ENCODE data around the gene CACNA1G. TPM values are rescaled to one million over a fixed set of nuclear protein-coding genes. Genes with fewer than 3 reads are reported as not detected.

The CACNA1G gene
- total RNA-seq, 6 donors from 2014 or later: under 0.01 to 0.37 (median 0.11) TPM; not detected in 2

- Histone ChIP-seq H3K4me3 (peak within 1 kb of the TSS; percentile 39 to 74 (median 53)), H3K4me1 (peaks cover 25 to 53% (median 46%) of the 10 kb centered on the region in 4 donors), H3K9me3 (no peaks in the 10 kb centered on the region), H3K27ac (peak within 1 kb of the TSS; percentile 50 to 75 (median 67)), H3K36me3 (no peaks in the 10 kb centered on the region), H3K27me3 (peaks cover 0 to 12% (median 8%) of the 10 kb centered on the region in 4 donors)
- TF ChIP-seq POLR2A (IDR thresholded peaks at IDR 0.05) (peak in 1 of 4 donors; percentile 63), POLR2AphosphoS5 (IDR thresholded peaks at IDR 0.05) (no peak), EP300 (IDR thresholded peaks at IDR 0.05) (no peak)
- DNase-seq (peak; percentile 61 to 94), ATAC-seq (ENCODE audit: low FRiP score in 2 of 2) (peak in 1 of 2 donors; percentile 75)
- WGBS, 2 donors: 33 to 38% methylated on average over 17 to 20 of the region's 48 CpGs
Observed at GRCh38 chr17:50634224-50634914, 73.9 kb downstream of the CACNA1G start, which contains the start of gene ABCC3. Gene ABCC3 (plus strand): TSS chr17:50634881. CDS start chr17:50634937, 56 bp downstream.

GRCh38 chr17:50634915-50635731, 74.6 kb downstream of the CACNA1G start:
- WGBS, 2 donors: 21 to 96% methylated on average over 2 to 15 of the region's 52 CpGs
- H3K27me3 ChIP-seq: peaks cover 0 to 12% (median 8%) of the 10 kb centered on the region in 4 donors
- DNase-seq: no peak

GRCh38 chr17:50635732-50635981, 75.1 kb downstream of the CACNA1G start:
- H3K4me3 ChIP-seq: peak overlapping the region; percentile 39 to 74 (median 53)
- 54 to 95% methylated on average over 3 of the region's 3 CpGs for WGBS, 2 donors
- no peaks in the 10 kb centered on the region for H3K9me3 ChIP-seq
- DNase-seq (no peak), ATAC-seq (ENCODE audit: low FRiP score in 2 of 2) (no peak)
- peaks cover 0 to 12% (median 8%) of the 10 kb centered on the region in 4 donors for H3K27me3 ChIP-seq
- no peak for TF ChIP-seq EP300 (IDR thresholded peaks at IDR 0.05)
- no peak for TF ChIP-seq CTCF (IDR thresholded peaks at IDR 0.05)
- TF ChIP-seq POLR2AphosphoS5 (IDR thresholded peaks at IDR 0.05): no peak
- TF ChIP-seq POLR2A (IDR thresholded peaks at IDR 0.05): no peak
- H3K36me3 ChIP-seq: no peaks in the 10 kb centered on the region
- H3K4me1 ChIP-seq: peaks cover 38 to 63% (median 59%) of the 10 kb centered on the region in 4 donors
- no peak overlapping the region for H3K27ac ChIP-seq

More at GRCh38 chr17:50634915-50635731, 74.6 kb downstream of the CACNA1G start:
- Histone ChIP-seq H3K4me1 (peaks cover 32 to 61% (median 54%) of the 10 kb centered on the region in 4 donors), H3K36me3 (no peaks in the 10 kb centered on the region), H3K4me3 (peak overlapping the region; percentile 39 to 74 (median 53)), H3K27ac (peak overlapping the region; percentile 50 to 75 (median 67)), H3K9me3 (no peaks in the 10 kb centered on the region)
- TF ChIP-seq POLR2A (IDR thresholded peaks at IDR 0.05) (no peak), CTCF (IDR thresholded peaks at IDR 0.05) (peak in 2 of 6 experiments; percentile 6 to 18), POLR2AphosphoS5 (IDR thresholded peaks at IDR 0.05) (no peak), EP300 (IDR thresholded peaks at IDR 0.05) (no peak)
- ATAC-seq (ENCODE audit: low FRiP score in 2 of 2): peak in 1 of 2 donors; percentile 13

- no peaks in the 10 kb centered on the region for H3K9me3 ChIP-seq
- DNase-seq (no peak), ATAC-seq (ENCODE audit: low FRiP score in 2 of 2) (no peak)
- no peak overlapping the region for H3K27ac ChIP-seq
- peaks cover 43 to 64% (median 63%) of the 10 kb centered on the region in 4 donors for H3K4me1 ChIP-seq
- WGBS, 2 donors: 86 to 87% methylated on average over 9 of the region's 9 CpGs
- H3K27me3 ChIP-seq: peaks cover 0 to 12% (median 8%) of the 10 kb centered on the region in 4 donors
- TF ChIP-seq CTCF (IDR thresholded peaks at IDR 0.05) (no peak), EP300 (IDR thresholded peaks at IDR 0.05) (no peak), POLR2A (IDR thresholded peaks at IDR 0.05) (no peak), POLR2AphosphoS5 (IDR thresholded peaks at IDR 0.05) (no peak)
- H3K4me3 ChIP-seq: peak overlapping the region in 2 of 4 donors; percentile 55 to 74
- H3K36me3 ChIP-seq: no peaks in the 10 kb centered on the region
Observed at GRCh38 chr17:50635982-50636803, 75.7 kb downstream of the CACNA1G start.
